ENCODE measurements around the gene PCDHGC4.

Gene PCDHGC4

DNA sequence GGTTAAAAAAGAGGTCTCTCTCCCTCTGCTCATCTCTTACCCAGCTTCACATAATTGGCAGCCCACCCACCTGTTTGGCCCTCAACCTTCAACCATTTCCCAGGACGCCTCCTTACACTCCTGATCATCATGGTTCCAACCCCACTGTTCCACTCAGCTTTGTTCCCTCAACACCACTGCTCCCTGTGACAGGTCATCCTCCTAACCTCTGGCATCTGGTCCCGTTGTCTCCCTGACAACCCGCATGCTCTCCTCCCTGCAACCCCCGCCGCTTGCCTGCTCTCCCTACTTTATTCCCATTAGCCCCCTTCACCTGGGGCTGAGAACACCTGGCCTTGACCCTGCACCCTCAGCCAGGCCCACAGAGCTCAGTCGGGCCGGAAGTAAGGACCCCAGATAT lies 16.9 kb downstream of the PCDHGC4 start:
- no peaks in the 10 kb centered on the region for H3K4me1 ChIP-seq (ENCODE audit: control insufficient read depth in 2 of 2, insufficient read depth in 2 of 2, low read length in 2 of 2)
- H3K4me3 ChIP-seq (ENCODE audit: low read length in 2 of 2), result no peak overlapping the region
- H3K36me3 ChIP-seq (ENCODE audit: control insufficient read depth in 2 of 2, insufficient read depth in 2 of 2, low read length in 2 of 2), result peaks cover 0 to 5% of the 10 kb centered on the region in 2 donors
- no peaks in the 10 kb centered on the region for H3K9me3 ChIP-seq (ENCODE audit: control insufficient read depth in 2 of 2, low read length in 2 of 2)
- H3K27ac ChIP-seq (ENCODE audit: low read depth in 2 of 2, low read length in 2 of 2), result no peak overlapping the region
- H3K9ac ChIP-seq (ENCODE audit: low read depth in 1 of 2, low read length in 2 of 2), result no peak overlapping the region
- no peaks in the 10 kb centered on the region for H3K27me3 ChIP-seq (ENCODE audit: control insufficient read depth in 2 of 2, insufficient read depth in 2 of 2, low read length in 2 of 2)

GRCh38 chr5:141503681-141504080 lies 18.9 kb downstream of the PCDHGC4 start:
- H3K36me3 ChIP-seq (ENCODE audit: control insufficient read depth in 2 of 2, insufficient read depth in 2 of 2, low read length in 2 of 2), result peaks cover 0 to 5% of the 10 kb centered on the region in 2 donors
- H3K27ac ChIP-seq (ENCODE audit: low read depth in 2 of 2, low read length in 2 of 2), result no peak overlapping the region
- no peaks in the 10 kb centered on the region for H3K9me3 ChIP-seq (ENCODE audit: control insufficient read depth in 2 of 2, low read length in 2 of 2)
- no peak overlapping the region for H3K4me3 ChIP-seq (ENCODE audit: low read length in 2 of 2)
- H3K9ac ChIP-seq (ENCODE audit: low read depth in 1 of 2, low read length in 2 of 2), result no peak overlapping the region
- H3K27me3 ChIP-seq (ENCODE audit: control insufficient read depth in 2 of 2, insufficient read depth in 2 of 2, low read length in 2 of 2), result no peaks in the 10 kb centered on the region
- H3K4me1 ChIP-seq (ENCODE audit: control insufficient read depth in 2 of 2, insufficient read depth in 2 of 2, low read length in 2 of 2), result peaks cover 0 to 8% of the 10 kb centered on the region in 2 donors

DNA sequence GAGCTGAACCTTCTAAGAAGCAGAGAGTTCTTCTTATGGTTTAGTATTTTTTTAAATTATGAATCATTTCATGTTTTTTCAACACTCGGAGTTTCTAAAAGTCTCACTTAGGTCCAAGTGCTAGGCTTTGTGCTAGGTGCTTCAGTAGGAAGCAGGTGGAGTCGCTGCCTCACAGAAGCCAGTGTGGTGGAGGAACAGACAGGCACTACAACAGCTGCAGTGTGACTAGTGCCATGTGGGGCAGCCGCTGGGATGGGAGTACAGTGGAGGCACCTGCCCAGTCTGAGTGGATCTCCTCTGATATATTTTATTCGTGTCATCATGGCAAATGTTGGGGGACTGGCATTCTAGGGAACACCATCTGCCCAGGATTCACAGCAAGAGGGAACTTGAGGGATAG lies 19.4 kb downstream of the PCDHGC4 start:
- H3K27me3 ChIP-seq (ENCODE audit: control insufficient read depth in 2 of 2, insufficient read depth in 2 of 2, low read length in 2 of 2), result no peaks in the 10 kb centered on the region
- no peaks in the 10 kb centered on the region for H3K9me3 ChIP-seq (ENCODE audit: control insufficient read depth in 2 of 2, low read length in 2 of 2)
- peaks cover 0 to 10% of the 10 kb centered on the region in 2 donors for H3K4me1 ChIP-seq (ENCODE audit: control insufficient read depth in 2 of 2, insufficient read depth in 2 of 2, low read length in 2 of 2)
- peaks cover 0 to 5% of the 10 kb centered on the region in 2 donors for H3K36me3 ChIP-seq (ENCODE audit: control insufficient read depth in 2 of 2, insufficient read depth in 2 of 2, low read length in 2 of 2)
- no peak overlapping the region for H3K27ac ChIP-seq (ENCODE audit: low read depth in 2 of 2, low read length in 2 of 2)
- H3K4me3 ChIP-seq (ENCODE audit: low read length in 2 of 2), result no peak overlapping the region
- no peak overlapping the region for H3K9ac ChIP-seq (ENCODE audit: low read depth in 1 of 2, low read length in 2 of 2)

- Histone ChIP-seq H3K36me3 (ENCODE audit: control insufficient read depth in 2 of 2, insufficient read depth in 2 of 2, low read length in 2 of 2) (peaks cover 0 to 12% of the 10 kb centered on the region in 2 donors), H3K9me3 (ENCODE audit: control insufficient read depth in 2 of 2, low read length in 2 of 2) (no peaks in the 10 kb centered on the region), H3K27ac (ENCODE audit: low read depth in 2 of 2, low read length in 2 of 2) (no peak overlapping the region), H3K27me3 (ENCODE audit: control insufficient read depth in 2 of 2, insufficient read depth in 2 of 2, low read length in 2 of 2) (no peaks in the 10 kb centered on the region), H3K4me3 (ENCODE audit: low read length in 2 of 2) (no peak overlapping the region), H3K4me1 (ENCODE audit: control insufficient read depth in 2 of 2, insufficient read depth in 2 of 2, low read length in 2 of 2) (peaks cover 0 to 15% of the 10 kb centered on the region in 2 donors), H3K9ac (ENCODE audit: low read depth in 1 of 2, low read length in 2 of 2) (no peak overlapping the region)
Measured at GRCh38 chr5:141506381-141507155, 21.7 kb downstream of the PCDHGC4 start.

GRCh38 chr5:141507387-141508091 lies 22.7 kb downstream of the PCDHGC4 start:
- Histone ChIP-seq H3K4me1 (ENCODE audit: control insufficient read depth in 2 of 2, insufficient read depth in 2 of 2, low read length in 2 of 2) (peaks cover 0 to 15% of the 10 kb centered on the region in 2 donors), H3K4me3 (ENCODE audit: low read length in 2 of 2) (no peak overlapping the region), H3K36me3 (ENCODE audit: control insufficient read depth in 2 of 2, insufficient read depth in 2 of 2, low read length in 2 of 2) (peaks cover 0 to 12% of the 10 kb centered on the region in 2 donors), H3K9ac (ENCODE audit: low read depth in 1 of 2, low read length in 2 of 2) (no peak overlapping the region), H3K27me3 (ENCODE audit: control insufficient read depth in 2 of 2, insufficient read depth in 2 of 2, low read length in 2 of 2) (no peaks in the 10 kb centered on the region), H3K27ac (ENCODE audit: low read depth in 2 of 2, low read length in 2 of 2) (peak overlapping the region; percentile 60 to 71), H3K9me3 (ENCODE audit: control insufficient read depth in 2 of 2, low read length in 2 of 2) (no peaks in the 10 kb centered on the region)

GRCh38 chr5:141508440-141508797 lies 23.6 kb downstream of the PCDHGC4 start:
- Histone ChIP-seq H3K4me1 (ENCODE audit: control insufficient read depth in 2 of 2, insufficient read depth in 2 of 2, low read length in 2 of 2) (peaks cover 2 to 22% of the 10 kb centered on the region in 2 donors), H3K9me3 (ENCODE audit: control insufficient read depth in 2 of 2, low read length in 2 of 2) (no peaks in the 10 kb centered on the region), H3K9ac (ENCODE audit: low read depth in 1 of 2, low read length in 2 of 2) (no peak overlapping the region), H3K36me3 (ENCODE audit: control insufficient read depth in 2 of 2, insufficient read depth in 2 of 2, low read length in 2 of 2) (peaks cover 0 to 12% of the 10 kb centered on the region in 2 donors), H3K4me3 (ENCODE audit: low read length in 2 of 2) (no peak overlapping the region), H3K27me3 (ENCODE audit: control insufficient read depth in 2 of 2, insufficient read depth in 2 of 2, low read length in 2 of 2) (no peaks in the 10 kb centered on the region), H3K27ac (ENCODE audit: low read depth in 2 of 2, low read length in 2 of 2) (peak overlapping the region; percentile 60 to 71)

DNA sequence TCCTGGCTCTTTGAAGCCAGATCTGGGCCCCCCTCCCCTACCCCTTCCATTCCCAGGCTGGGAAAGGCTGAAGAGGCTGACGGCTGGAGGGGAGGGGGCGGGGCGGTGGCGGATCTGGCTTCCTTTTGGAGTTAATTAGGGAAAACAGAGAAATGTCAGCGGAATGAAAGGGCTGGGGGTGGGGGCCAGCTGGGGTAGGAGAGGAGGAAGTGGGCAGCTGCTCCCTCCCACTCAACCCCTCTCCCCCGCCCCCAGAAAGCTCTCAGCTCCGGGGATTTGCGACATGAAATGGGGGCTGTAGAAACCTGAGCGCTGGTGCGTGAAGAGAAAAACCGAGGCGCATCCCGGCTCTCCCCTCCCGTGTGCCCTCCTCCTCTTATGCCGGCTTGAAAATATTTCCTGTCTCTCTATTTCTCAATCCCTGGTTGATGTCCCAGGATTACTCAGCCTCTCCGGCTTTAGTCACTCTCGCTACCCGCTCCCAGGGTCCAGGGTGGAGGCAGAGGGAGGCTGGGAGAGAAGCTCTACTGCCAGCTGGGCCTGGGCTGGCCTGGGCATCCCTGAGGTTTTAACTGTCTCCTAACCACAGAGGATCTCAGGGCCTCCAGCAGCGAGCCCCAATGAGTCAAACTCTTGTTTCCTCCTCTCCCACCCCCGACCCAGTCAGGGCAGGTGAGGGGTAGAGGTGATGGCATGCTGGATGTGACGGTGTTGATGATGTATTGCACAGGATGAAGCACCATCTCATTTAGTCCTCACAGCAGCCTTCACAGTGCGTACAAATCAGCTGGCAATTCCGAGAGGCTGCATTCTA lies 24.2 kb downstream of the PCDHGC4 start:
- peak overlapping the region; percentile 60 to 77 for H3K27ac ChIP-seq (ENCODE audit: low read depth in 2 of 2, low read length in 2 of 2)
- H3K27me3 ChIP-seq (ENCODE audit: control insufficient read depth in 2 of 2, insufficient read depth in 2 of 2, low read length in 2 of 2), result no peaks in the 10 kb centered on the region
- H3K9ac ChIP-seq (ENCODE audit: low read depth in 1 of 2, low read length in 2 of 2), result peak overlapping the region in 1 of 2 donors; percentile 8
- peak overlapping the region in 1 of 2 donors; percentile 38 for H3K4me3 ChIP-seq (ENCODE audit: low read length in 2 of 2)
- H3K9me3 ChIP-seq (ENCODE audit: control insufficient read depth in 2 of 2, low read length in 2 of 2), result no peaks in the 10 kb centered on the region
- H3K4me1 ChIP-seq (ENCODE audit: control insufficient read depth in 2 of 2, insufficient read depth in 2 of 2, low read length in 2 of 2), result peaks cover 3 to 26% of the 10 kb centered on the region in 2 donors
- H3K36me3 ChIP-seq (ENCODE audit: control insufficient read depth in 2 of 2, insufficient read depth in 2 of 2, low read length in 2 of 2), result peaks cover 0 to 12% of the 10 kb centered on the region in 2 donors

DNA sequence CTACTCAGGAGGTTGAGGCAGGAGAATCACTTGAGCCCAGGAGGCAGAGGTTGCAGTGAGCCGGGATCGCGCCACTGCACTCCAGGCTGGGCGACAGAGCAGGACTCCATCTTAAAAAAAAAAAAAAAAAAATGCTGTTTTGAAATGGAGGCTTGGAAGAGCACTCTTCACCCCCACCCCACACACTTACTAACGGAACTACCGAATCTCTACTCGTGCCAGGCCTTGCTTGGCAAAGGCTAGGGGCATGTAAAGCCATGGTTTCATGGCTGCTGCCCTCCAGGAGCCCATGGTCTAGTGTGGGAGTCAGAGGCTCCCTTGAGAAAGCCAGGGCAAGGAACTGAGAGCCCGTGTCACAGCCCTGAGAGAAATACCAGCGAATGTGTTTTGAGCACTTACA lies 25.3 kb downstream of the PCDHGC4 start:
- Histone ChIP-seq H3K27me3 (ENCODE audit: control insufficient read depth in 2 of 2, insufficient read depth in 2 of 2, low read length in 2 of 2) (no peaks in the 10 kb centered on the region), H3K9me3 (ENCODE audit: control insufficient read depth in 2 of 2, low read length in 2 of 2) (no peaks in the 10 kb centered on the region), H3K27ac (ENCODE audit: low read depth in 2 of 2, low read length in 2 of 2) (no peak overlapping the region), H3K4me3 (ENCODE audit: low read length in 2 of 2) (no peak overlapping the region), H3K36me3 (ENCODE audit: control insufficient read depth in 2 of 2, insufficient read depth in 2 of 2, low read length in 2 of 2) (peaks cover 0 to 12% of the 10 kb centered on the region in 2 donors), H3K9ac (ENCODE audit: low read depth in 1 of 2, low read length in 2 of 2) (no peak overlapping the region), H3K4me1 (ENCODE audit: control insufficient read depth in 2 of 2, insufficient read depth in 2 of 2, low read length in 2 of 2) (peaks cover 6 to 30% of the 10 kb centered on the region in 2 donors)

- Histone ChIP-seq H3K4me3 (ENCODE audit: low read length in 2 of 2) (no peak overlapping the region), H3K4me1 (ENCODE audit: control insufficient read depth in 2 of 2, insufficient read depth in 2 of 2, low read length in 2 of 2) (peaks cover 6 to 30% of the 10 kb centered on the region in 2 donors), H3K9ac (ENCODE audit: low read depth in 1 of 2, low read length in 2 of 2) (no peak overlapping the region), H3K9me3 (ENCODE audit: control insufficient read depth in 2 of 2, low read length in 2 of 2) (no peaks in the 10 kb centered on the region), H3K36me3 (ENCODE audit: control insufficient read depth in 2 of 2, insufficient read depth in 2 of 2, low read length in 2 of 2) (peaks cover 0 to 12% of the 10 kb centered on the region in 2 donors), H3K27me3 (ENCODE audit: control insufficient read depth in 2 of 2, insufficient read depth in 2 of 2, low read length in 2 of 2) (no peaks in the 10 kb centered on the region), H3K27ac (ENCODE audit: low read depth in 2 of 2, low read length in 2 of 2) (no peak overlapping the region)
Measured at GRCh38 chr5:141510850-141511601, 26.2 kb downstream of the PCDHGC4 start.

Data from mucosa of rectum (tissue), 2 donors.